ENCODE measurements around the gene TSPAN31. TPM values are rescaled to one million over a fixed set of nuclear protein-coding genes. Genes with fewer than 3 reads are reported as not detected.

The TSPAN31 gene
- total RNA-seq, 1 donor = 41.6 TPM

DNA sequence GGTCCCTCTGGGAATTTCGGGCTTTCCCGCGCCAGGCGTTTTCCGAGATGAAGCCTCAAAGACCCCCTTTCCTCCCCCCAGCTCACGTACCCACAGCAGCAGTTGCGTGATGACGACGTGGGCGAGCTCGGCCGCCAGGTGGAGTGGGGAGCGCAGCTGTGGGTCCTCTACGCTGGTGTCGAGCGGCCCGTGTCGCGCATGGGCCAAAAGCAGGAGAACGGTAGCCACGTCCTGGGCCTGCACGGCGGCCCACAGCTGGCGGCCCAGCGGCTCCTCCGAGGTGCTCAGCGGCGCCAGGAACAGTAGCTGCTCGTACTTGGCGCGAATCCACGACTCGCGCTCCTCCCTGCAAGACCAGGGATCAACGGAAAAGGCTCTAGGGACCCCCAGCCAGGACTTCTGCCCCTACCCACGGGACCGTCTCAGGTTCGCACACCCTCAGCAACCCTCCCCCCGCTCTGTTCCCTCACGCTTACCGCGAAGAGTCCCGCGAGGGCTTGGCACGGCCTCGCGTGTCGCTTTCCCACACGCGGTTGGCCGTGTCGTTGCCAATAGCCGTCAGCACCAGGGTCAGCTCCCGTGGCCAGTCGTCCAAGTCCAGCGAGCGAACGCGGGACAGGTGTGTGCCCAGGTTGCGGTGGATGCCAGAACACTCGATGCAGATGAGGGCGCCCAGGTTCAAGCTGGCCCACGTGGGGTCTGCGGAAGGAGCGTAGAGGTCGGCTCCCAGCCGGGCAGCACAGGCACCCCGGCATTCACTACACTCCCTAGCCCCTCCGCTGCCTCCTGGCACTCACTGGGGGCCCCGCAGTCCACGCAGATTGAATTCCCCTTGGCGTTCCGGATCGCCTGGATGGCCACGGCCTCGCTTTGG, 17.7 kb upstream of the TSPAN31 start:
- Histone ChIP-seq H3K9me3 (ENCODE audit: low read depth, low read length) (no peaks in the 10 kb centered on the region), H3K79me2 (ENCODE audit: insufficient read depth, low read length) (no peaks in the 10 kb centered on the region), H4K20me1 (ENCODE audit: insufficient read depth, low read length) (peaks cover 2% of the 10 kb centered on the region), H3K4me1 (ENCODE audit: insufficient read depth, low read length) (peaks cover 4% of the 10 kb centered on the region), H3K4me2 (ENCODE audit: insufficient read depth, low read length) (peak overlapping the region; percentile 88), H3K4me3 (ENCODE audit: insufficient read depth, low read length) (peak overlapping the region; percentile 83), H3K27ac (ENCODE audit: low read depth, low read length) (no peak overlapping the region), H3K27me3 (ENCODE audit: insufficient read depth, low read length) (peaks cover 17% of the 10 kb centered on the region), H3K36me3 (ENCODE audit: insufficient read depth, low read length) (no peaks in the 10 kb centered on the region), H2AFZ (ENCODE audit: low read length) (peak overlapping the region; percentile 72)
- peak; percentile 86 for DNase-seq (ENCODE audit: insufficient read length, low spot score, missing footprints)
- TF ChIP-seq, protein P1, sequence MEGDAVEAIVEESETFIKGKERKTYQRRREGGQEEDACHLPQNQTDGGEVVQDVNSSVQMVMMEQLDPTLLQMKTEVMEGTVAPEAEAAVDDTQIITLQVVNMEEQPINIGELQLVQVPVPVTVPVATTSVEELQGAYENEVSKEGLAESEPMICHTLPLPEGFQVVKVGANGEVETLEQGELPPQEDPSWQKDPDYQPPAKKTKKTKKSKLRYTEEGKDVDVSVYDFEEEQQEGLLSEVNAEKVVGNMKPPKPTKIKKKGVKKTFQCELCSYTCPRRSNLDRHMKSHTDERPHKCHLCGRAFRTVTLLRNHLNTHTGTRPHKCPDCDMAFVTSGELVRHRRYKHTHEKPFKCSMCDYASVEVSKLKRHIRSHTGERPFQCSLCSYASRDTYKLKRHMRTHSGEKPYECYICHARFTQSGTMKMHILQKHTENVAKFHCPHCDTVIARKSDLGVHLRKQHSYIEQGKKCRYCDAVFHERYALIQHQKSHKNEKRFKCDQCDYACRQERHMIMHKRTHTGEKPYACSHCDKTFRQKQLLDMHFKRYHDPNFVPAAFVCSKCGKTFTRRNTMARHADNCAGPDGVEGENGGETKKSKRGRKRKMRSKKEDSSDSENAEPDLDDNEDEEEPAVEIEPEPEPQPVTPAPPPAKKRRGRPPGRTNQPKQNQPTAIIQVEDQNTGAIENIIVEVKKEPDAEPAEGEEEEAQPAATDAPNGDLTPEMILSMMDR (IDR thresholded peaks at IDR 0.05; ENCODE audit: extremely low read depth, low read depth, low read length) = no peak

DNA sequence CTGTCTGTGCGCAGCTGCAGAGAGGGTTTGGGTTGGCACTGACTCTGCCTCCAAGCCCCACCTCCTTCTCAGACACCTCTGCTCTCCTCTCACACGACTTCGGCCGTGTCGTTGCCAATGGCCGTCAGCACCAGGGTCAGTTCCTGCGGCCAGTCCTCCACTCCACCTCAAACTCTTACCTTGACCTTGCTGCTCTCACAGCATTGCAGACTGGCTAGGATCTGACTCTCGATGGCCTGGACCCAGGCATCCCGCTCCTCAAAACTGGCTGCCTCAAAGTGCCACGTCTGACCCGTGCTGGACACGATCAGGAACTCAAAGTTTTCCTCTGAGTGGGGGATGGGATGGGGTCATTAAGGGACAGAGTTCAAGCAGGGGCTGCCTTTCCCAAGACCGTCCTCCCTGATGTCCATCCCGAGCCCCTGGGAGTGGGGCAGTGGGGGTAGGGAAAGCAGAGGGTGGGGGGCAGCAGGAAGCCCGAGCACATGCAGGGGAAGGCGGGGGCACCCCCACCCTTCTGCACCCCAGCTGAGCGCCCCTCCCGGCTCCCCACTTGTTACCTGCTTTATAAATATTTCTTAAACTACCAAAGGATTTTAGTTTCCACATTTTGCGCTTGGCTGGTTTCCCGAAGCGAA, 17.0 kb upstream of the TSPAN31 start:
- no peak overlapping the region for H3K4me3 ChIP-seq (ENCODE audit: insufficient read depth, low read length)
- peak; percentile 19 for DNase-seq (ENCODE audit: insufficient read length, low spot score, missing footprints)
- peaks cover 4% of the 10 kb centered on the region for H3K4me1 ChIP-seq (ENCODE audit: insufficient read depth, low read length)
- no peaks in the 10 kb centered on the region for H3K9me3 ChIP-seq (ENCODE audit: low read depth, low read length)
- H3K36me3 ChIP-seq (ENCODE audit: insufficient read depth, low read length) = no peaks in the 10 kb centered on the region
- TF ChIP-seq, protein P1 (IDR thresholded peaks at IDR 0.05; ENCODE audit: extremely low read depth, low read depth, low read length) = no peak
- peaks cover 2% of the 10 kb centered on the region for H4K20me1 ChIP-seq (ENCODE audit: insufficient read depth, low read length)
- H3K4me2 ChIP-seq (ENCODE audit: insufficient read depth, low read length) = no peak overlapping the region
- H3K27me3 ChIP-seq (ENCODE audit: insufficient read depth, low read length) = peaks cover 17% of the 10 kb centered on the region
- H3K27ac ChIP-seq (ENCODE audit: low read depth, low read length) = no peak overlapping the region
- H3K79me2 ChIP-seq (ENCODE audit: insufficient read depth, low read length) = no peaks in the 10 kb centered on the region
- no peak overlapping the region for H2AFZ ChIP-seq (ENCODE audit: low read length)

- DNase-seq (ENCODE audit: insufficient read length, low spot score, missing footprints) = peak; percentile 76
- no peak overlapping the region for H2AFZ ChIP-seq (ENCODE audit: low read length)
- peaks cover 27% of the 10 kb centered on the region for H3K27me3 ChIP-seq (ENCODE audit: insufficient read depth, low read length)
- no peaks in the 10 kb centered on the region for H3K36me3 ChIP-seq (ENCODE audit: insufficient read depth, low read length)
- peaks cover 4% of the 10 kb centered on the region for H4K20me1 ChIP-seq (ENCODE audit: insufficient read depth, low read length)
- TF ChIP-seq, protein P1 (IDR thresholded peaks at IDR 0.05; ENCODE audit: extremely low read depth, low read depth, low read length) = no peak
- no peaks in the 10 kb centered on the region for H3K79me2 ChIP-seq (ENCODE audit: insufficient read depth, low read length)
- H3K4me3 ChIP-seq (ENCODE audit: insufficient read depth, low read length) = no peak overlapping the region
- no peak overlapping the region for H3K27ac ChIP-seq (ENCODE audit: low read depth, low read length)
- H3K4me2 ChIP-seq (ENCODE audit: insufficient read depth, low read length) = no peak overlapping the region
- H3K9me3 ChIP-seq (ENCODE audit: low read depth, low read length) = no peaks in the 10 kb centered on the region
- H3K4me1 ChIP-seq (ENCODE audit: insufficient read depth, low read length) = peaks cover 4% of the 10 kb centered on the region
Observed at GRCh38 chr12:57729321-57729844, 15.5 kb upstream of the TSPAN31 start.
